H1 (cell line): ENCODE measurements around the gene PLXNB3. TPM values are rescaled to one million over a fixed set of nuclear protein-coding genes. Genes with fewer than 3 reads are reported as not detected.

Experiments used
- CTCF ChIA-PET: fragments of 300-600 bp; sonication (Branson Sonifier 250); formaldehyde crosslinking; loops from one replicate; lab custom pipeline; 2021; ENCODE audit not compliant: partially characterized antibody; lab: Charles Lee
- POLR2A ChIA-PET: fragments of 300-600 bp; sonication (Branson Sonifier 250); formaldehyde crosslinking; loops from one replicate; lab custom pipeline; 2021; ENCODE audit warnings: inconsistent platforms; ENCODE audit not compliant: partially characterized antibody; lab: Charles Lee
- DNase-seq, 2 experiments: peaks; one replicate each; pipeline versions ENCODE4 v3.0.0 to v3.0.0-alpha.2; 2010 to 2022; ENCODE audit warnings: low spot score in 2 of 2, low read depth in 1 of 2, mixed read lengths in 1 of 2
- FAIRE-seq: peaks from 2 replicates; lab custom pipeline; 2011; peaks lifted over from hg19 to GRCh38; lab: Jason Lieb, UNC
- H2AFZ ChIP-seq: 2 replicates; pipeline ENCODE4 v1.8.1; 2012; ENCODE audit warnings: low read length, inconsistent platforms
- H2AK5ac ChIP-seq: 2 replicates; pipeline ENCODE4 v1.6.1; 2013; ENCODE audit warnings: low read depth, low read length
- H2BK120ac ChIP-seq: replicated peaks from 2 replicates; pipeline ENCODE3; 2013; ENCODE audit warnings: low read depth, low read length, inconsistent platforms
- H2BK12ac ChIP-seq: 2 replicates; pipeline ENCODE4 v1.6.1; 2013; ENCODE audit warnings: low read depth, low read length
- H2BK15ac ChIP-seq: 2 replicates; pipeline ENCODE4 v1.6.1; 2013; ENCODE audit warnings: low read length
- H2BK20ac ChIP-seq: 2 replicates; pipeline ENCODE4 v1.6.1; 2013; ENCODE audit warnings: low read length
- H2BK5ac ChIP-seq: 2 replicates; pipeline ENCODE4 v1.6.1; 2013; ENCODE audit warnings: low read depth, low read length
- H3K14ac ChIP-seq: 2 replicates; pipeline ENCODE4 v1.6.1; 2013; ENCODE audit warnings: inconsistent platforms; ENCODE audit not compliant: insufficient read length
- H3K18ac ChIP-seq: 2 replicates; pipeline ENCODE4 v1.6.1; 2013; ENCODE audit warnings: low read length; ENCODE audit errors: extremely low read depth
- H3K23ac ChIP-seq: 2 replicates; pipeline ENCODE4 v1.6.1; 2013; ENCODE audit warnings: inconsistent platforms; ENCODE audit not compliant: insufficient read length
- H3K23me2 ChIP-seq: 2 replicates; pipeline ENCODE4 v1.6.1; 2013; ENCODE audit warnings: low read depth, low read length
- H3K27ac ChIP-seq: 2 replicates; pipeline ENCODE4 v1.6.1; 2011; ENCODE audit warnings: low read depth, low read length, inconsistent platforms
- H3K27me3 ChIP-seq, 4 experiments: replicated peaks in 1 of 4; 1 replicate in 1 of 4; 2 replicates in 3 of 4; pipeline versions ENCODE4 v1.6.1 to v1.8.1; 2011 to 2013; ENCODE audit warnings: low read length in 3 of 4, mild to moderate bottlenecking in 3 of 4, inconsistent platforms in 2 of 4, mixed read lengths in 2 of 4, moderate library complexity in 1 of 4; ENCODE audit not compliant: control insufficient read depth in 3 of 4, insufficient read depth in 3 of 4; ENCODE audit errors: extremely low read depth in 1 of 4
- H3K36me3 ChIP-seq, 4 experiments: 2 replicates each; pipeline versions ENCODE4 v1.6.1 to v1.8.1; 2011 to 2013; ENCODE audit warnings: mild to moderate bottlenecking in 4 of 4, low read length in 3 of 4, moderate library complexity in 2 of 4, control low read depth in 1 of 4, inconsistent platforms in 1 of 4; ENCODE audit not compliant: insufficient read depth in 4 of 4, control insufficient read depth in 2 of 4
- H3K4ac ChIP-seq: replicated peaks from 2 replicates; pipeline ENCODE3; 2013; ENCODE audit warnings: low read length, low read depth, mixed read lengths, inconsistent platforms; ENCODE audit not compliant: insufficient read length
- H3K4me1 ChIP-seq, 4 experiments: replicated peaks in 1 of 4; 1 replicate in 1 of 4; 2 replicates in 3 of 4; pipeline versions ENCODE4 v1.6.1 to v1.8.1; 2011 to 2013; ENCODE audit warnings: low read length in 3 of 4, inconsistent platforms in 2 of 4, mixed read lengths in 1 of 4; ENCODE audit not compliant: insufficient read depth in 4 of 4, control insufficient read depth in 3 of 4
- H3K4me2 ChIP-seq, 2 experiments: 2 replicates each; pipeline versions ENCODE4 v1.6.1 to v1.8.1; 2011 to 2013; ENCODE audit warnings: low read depth in 2 of 2, low read length in 2 of 2, control low read depth in 1 of 2, inconsistent platforms in 1 of 2, mild to moderate bottlenecking in 1 of 2; ENCODE audit not compliant: insufficient read depth in 1 of 2
- H3K4me3 ChIP-seq, 4 experiments: fragments of 200-600, 300-600 bp in 1 of 4; sonication (generic), shearing (Covaris generic), sonication (Bioruptor Twin) in 1 of 4; 2 replicates each; pipeline versions ENCODE4 v1.5.1 to v1.8.1; 2011 to 2016; ENCODE audit warnings: low read length in 4 of 4, low read depth in 3 of 4, control low read depth in 2 of 4, inconsistent platforms in 2 of 4, mild to moderate bottlenecking in 2 of 4, mixed read lengths in 1 of 4, moderate library complexity in 1 of 4; ENCODE audit not compliant: insufficient read depth in 2 of 4; ENCODE audit errors: extremely low read depth in 1 of 4
- H3K56ac ChIP-seq: replicated peaks from 2 replicates; pipeline ENCODE3; 2013; ENCODE audit warnings: low read depth, mild to moderate bottlenecking, mixed read lengths, low read length, inconsistent platforms; ENCODE audit not compliant: insufficient read length
- H3K79me1 ChIP-seq: 2 replicates; pipeline ENCODE4 v1.6.1; 2013; ENCODE audit warnings: low read depth, low read length, control low read depth
- H3K79me2 ChIP-seq, 2 experiments: 2 replicates each; pipeline versions ENCODE4 v1.6.1 to v1.8.1; 2012 to 2013; ENCODE audit warnings: low read length in 2 of 2, mild to moderate bottlenecking in 2 of 2, inconsistent platforms in 1 of 2; ENCODE audit not compliant: insufficient read depth in 2 of 2, control insufficient read depth in 1 of 2
- H3K9ac ChIP-seq, 4 experiments: replicated peaks in 1 of 4; 1 replicate in 1 of 4; 2 replicates in 3 of 4; pipeline versions ENCODE4 v1.6.1 to v1.8.1; 2011 to 2013; ENCODE audit warnings: low read depth in 3 of 4, low read length in 3 of 4, control low read depth in 2 of 4, mild to moderate bottlenecking in 2 of 4, moderate library complexity in 2 of 4, inconsistent platforms in 1 of 4; ENCODE audit errors: extremely low read depth in 1 of 4
- H3K9me3 ChIP-seq, 2 experiments: 2 replicates each; pipeline versions ENCODE4 v1.6.1 to v1.8.1; 2012 to 2013; ENCODE audit warnings: mild to moderate bottlenecking in 2 of 2, moderate library complexity in 2 of 2, control low read depth in 1 of 2, inconsistent platforms in 1 of 2, low read depth in 1 of 2, low read length in 1 of 2, mixed read lengths in 1 of 2; ENCODE audit not compliant: insufficient read depth in 2 of 2
- H4K20me1 ChIP-seq, 2 experiments: replicated peaks in 1 of 2; 2 replicates each; pipeline versions ENCODE3 to v1.8.1; 2011 to 2013; ENCODE audit warnings: inconsistent platforms in 2 of 2, low read length in 2 of 2, mild to moderate bottlenecking in 1 of 2; ENCODE audit not compliant: insufficient read depth in 2 of 2, control insufficient read depth in 1 of 2
- H4K5ac ChIP-seq: 2 replicates; pipeline ENCODE4 v1.6.1; 2013; ENCODE audit warnings: low read length, low read depth, mixed read lengths, inconsistent platforms; ENCODE audit not compliant: insufficient read length
- H4K8ac ChIP-seq: 2 replicates; pipeline ENCODE4 v1.8.0; 2013; ENCODE audit warnings: mild to moderate bottlenecking, moderate library complexity, low read length, inconsistent platforms; ENCODE audit not compliant: insufficient read depth; ENCODE audit errors: extremely low read depth
- H4K91ac ChIP-seq: replicated peaks from 2 replicates; pipeline ENCODE3; 2013; ENCODE audit warnings: low read length, mixed read lengths, inconsistent platforms; ENCODE audit not compliant: insufficient read length
- CBX8 ChIP-seq: fragments of 300-800, 300-1000 bp; sonication (generic); IDR thresholded peaks from 2 replicates; pipeline ENCODE4 v1.7.1; 2016; ENCODE audit warnings: low read depth, low read length, borderline replicate concordance
- E2F6 ChIP-seq: IDR thresholded peaks from 2 replicates; pipeline ENCODE4 v1.6.1; 2012; ENCODE audit warnings: inconsistent platforms
- EP300 ChIP-seq, 2 experiments: IDR thresholded peaks; 1 replicate in 1 of 2; 2 replicates in 1 of 2; pipeline ENCODE4 v1.6.1; 2011 to 2012; ENCODE audit warnings: low read depth in 2 of 2, low read length in 2 of 2, mild to moderate bottlenecking in 2 of 2, borderline replicate concordance in 1 of 2, inconsistent platforms in 1 of 2, moderate library complexity in 1 of 2
- PHF8 ChIP-seq: fragments of 200-600 bp; sonication (generic); conservative IDR thresholded peaks from 2 replicates; pipeline ENCODE4 v1.7.1; 2012; ENCODE audit warnings: low read depth, mild to moderate bottlenecking, inconsistent platforms, low read length, moderate library complexity
- POLR2A ChIP-seq, 2 experiments: IDR thresholded peaks; 1 replicate in 1 of 2; 2 replicates in 1 of 2; pipeline ENCODE4 v1.6.1; 2011; ENCODE audit warnings: low read depth in 2 of 2, low read length in 2 of 2, mild to moderate bottlenecking in 2 of 2; ENCODE audit errors: control extremely low read depth in 1 of 2
- POLR2AphosphoS5 ChIP-seq: IDR thresholded peaks from 2 replicates; pipeline ENCODE4 v1.6.1; 2011; ENCODE audit warnings: low read depth, low read length
- POU5F1 ChIP-seq: IDR thresholded peaks from 2 replicates; pipeline ENCODE4 v1.6.1; 2011; ENCODE audit warnings: low read depth, mild to moderate bottlenecking, low read length, moderate library complexity
- SUZ12 ChIP-seq: fragments of 200-600 bp; sonication (generic); IDR thresholded peaks from 2 replicates; pipeline ENCODE4 v1.6.1; 2012; ENCODE audit warnings: mild to moderate bottlenecking, inconsistent platforms, low read length, moderate library complexity, mixed read lengths
- TAF1 ChIP-seq: IDR thresholded peaks from 2 replicates; pipeline ENCODE4 v1.6.1; 2011; ENCODE audit warnings: mild to moderate bottlenecking, low read depth, low read length
- ZNF274 ChIP-seq: IDR thresholded peaks from 2 replicates; pipeline ENCODE4 v1.7.0; 2012; ENCODE audit warnings: low read length, borderline replicate concordance; ENCODE audit errors: extremely low read depth
- WGBS, 2 experiments: shearing (Covaris generic) in 1 of 2; methylation state at CpG; one replicate each; pipeline versions ENCODE4 v1.1.6 to v1.1.7; 2013 to 2015; ENCODE audit warnings: low lambda C conversion rate in 2 of 2, mixed read lengths in 2 of 2, inconsistent platforms in 1 of 2, low coverage in 1 of 2, missing lambda C conversion rate in 1 of 2; ENCODE audit not compliant: insufficient replicate concordance in 2 of 2, insufficient coverage in 1 of 2, insufficient read length in 1 of 2; ENCODE audit errors: extremely low coverage in 1 of 2, missing lambda C conversion rate in 1 of 2; 5-methylcytosine and 5-hydroxymethylcytosine counted together
- polyA plus RNA-seq, 7 experiments: library from polyadenylated mRNA; depleted of rRNA in 3 of 7; stranded (reverse) in 5 of 7; unstranded in 2 of 7; fragments of >200 nt in 5 of 7; fragments of 200-250 nt in 2 of 7; gene quantifications; 1 replicate in 5 of 7; 2 replicates in 1 of 7; 4 replicates in 1 of 7; pipeline versions ENCODE4 v1.2.1 to v1.2.3, GENCODE V29; 2011 to 2013; ENCODE audit warnings: missing spikeins in 2 of 7, mixed read lengths in 2 of 7
- total RNA-seq: library from RNA; stranded (reverse); fragmentation: NEBNext Ultra II Directional; extraction: Animal tissue kit (Norgen Biotek cat#: 25700); gene quantifications from 2 replicates; pipeline ENCODE4 v1.2.1, GENCODE V29; 2021

Gene PLXNB3
- total and polyA plus RNA-seq, 2 of the 8 experiments (the other 6 are each of a cell fraction or from before 2014, with no cell fraction given), result 1.2 to 2.7 TPM

- 39% methylated on average over 5 of the region's 67 CpGs; no CpG with 5 or more reads in 1 of the 2 experiments for WGBS, 2 experiments
- Histone ChIP-seq H3K27ac (peak overlapping the region; percentile 63; the same call in 1 of the 2 replicates), H2BK15ac (no peak overlapping the region), H4K91ac (no peak overlapping the region), H2BK12ac (no peak overlapping the region), H4K20me1 (peaks cover 0 to 12% of the 10 kb centered on the region in 2 experiments), H3K9me3 (no peaks in the 10 kb centered on the region), H3K4me3 (peak overlapping the region; percentile 27 to 57 (median 39)), H4K8ac (peak overlapping the region; percentile 51; the same call in 1 of the 2 replicates), H3K23ac (no peak overlapping the region), H3K9ac (peak overlapping the region in 3 of 4 experiments; percentile 48 to 64 (median 60); a peak in 4 of 7 replicates), H2AFZ (no peak overlapping the region), H3K79me1 (peaks cover 2% of the 10 kb centered on the region; the same call in 1 of the 2 replicates), H3K56ac (no peak overlapping the region), H3K27me3 (no peaks in the 10 kb centered on the region), H3K14ac (no peak overlapping the region), H3K4ac (no peak overlapping the region), H2BK20ac (no peak overlapping the region), H2BK120ac (no peak overlapping the region), H3K36me3 (no peaks in the 10 kb centered on the region; a peak in 1 of 8 replicates), H2BK5ac (peak overlapping the region; percentile 44; the same call in 1 of the 2 replicates), H3K23me2 (peaks cover 2% of the 10 kb centered on the region; the same call in 1 of the 2 replicates), H3K4me1 (peaks cover 0 to 21% (median 6%) of the 10 kb centered on the region in 4 experiments; a peak in 6 of 7 replicates), H4K5ac (peak overlapping the region; percentile 43), H3K18ac (no peak overlapping the region; the same call in 1 of the 2 replicates), H3K4me2 (peak overlapping the region; percentile 68 to 80), H3K79me2 (peaks cover 19 to 76% of the 10 kb centered on the region in 2 experiments), H2AK5ac (no peak overlapping the region)
- peak in 1 of 2 experiments; percentile 75 for DNase-seq
- POLR2A ChIA-PET, result interaction anchor here (0.5 to 3.6 kb wide), 14 partner anchors 10 to 152 kb away, joined by 3 to 23 read pairs (median 4); partner anchors contain the start of genes IDH3G and SSR4
- CTCF ChIA-PET, result interaction anchor here (0.7 to 2.2 kb wide), 12 partner anchors 9 to 132 kb away, joined by 3 to 6 read pairs (median 4); partner anchors contain the start of genes L1CAM and PLXNB3
- no peak for FAIRE-seq
- peak; percentile 61; the same call in 1 of the 2 replicates for TF ChIP-seq TAF1
- no peak for TF ChIP-seq SUZ12
- TF ChIP-seq POLR2A (IDR thresholded peaks at IDR 0.05; ENCODE audit: control extremely low read depth in 1 of 2, low read depth in 2 of 2, low read length in 2 of 2), result peak in 1 of 2 experiments; percentile 64; a peak in 2 of 3 replicates
- no peak for TF ChIP-seq E2F6
- TF ChIP-seq ZNF274, result no peak
- peak; percentile 35; the same call in 1 of the 2 replicates for TF ChIP-seq POLR2AphosphoS5
- no peak for TF ChIP-seq POU5F1
- TF ChIP-seq CBX8, result no peak
- TF ChIP-seq EP300 (IDR thresholded peaks at IDR 0.05; ENCODE audit: borderline replicate concordance in 1 of 2, low read depth in 2 of 2, low read length in 2 of 2), result 0 out of 3 replicates have a peak, but pooled peaks of 1 of the 2 experiments have one; percentile 14
- peak; percentile 52; the same call in 1 of the 2 replicates for TF ChIP-seq PHF8
These were observed 54.7 kb downstream of the PLXNB3 start for GRCh38 chrX:153818571-153819383.
